Adrenal gland (tissue), 12 donors: ENCODE measurements around the gene CLEC16A. TPM values are rescaled to one million over a fixed set of nuclear protein-coding genes. Genes with fewer than 3 reads are reported as not detected.

ENCODE experiments used
- DNase-seq, 7 donors: peaks; one replicate each; pipeline ENCODE4 v3.0.0-alpha.2; 2019 to 2020
- H3K27ac ChIP-seq, 5 donors: fragments of 200-600 bp; sonication (generic) in 4 of 5; 1 replicate in 3 of 5; 2 replicates in 2 of 5; pipeline versions ENCODE4 v1.5.1 to v1.8.0; 2016 to 2020; ENCODE audit warnings: mild to moderate bottlenecking in 1 of 5
- H3K27me3 ChIP-seq: fragments of 200-600 bp; 2 replicates; pipeline ENCODE4 v1.8.0; 2021
- H3K36me3 ChIP-seq, 2 donors: fragments of 200-600 bp; replicated peaks in 1 of 2; 1 replicate in 1 of 2; 2 replicates in 1 of 2; pipeline versions ENCODE4 v1.5.1 to v1.8.0; 2018 to 2022
- H3K4me1 ChIP-seq, 2 donors: fragments of 200-600 bp; replicated peaks in 1 of 2; 1 replicate in 1 of 2; 2 replicates in 1 of 2; pipeline versions ENCODE4 v1.5.1 to v1.8.0; 2018 to 2021
- H3K4me3 ChIP-seq, 4 donors: fragments of 200-600 bp; sonication (generic) in 3 of 4; one replicate each; pipeline ENCODE4 v1.5.1; 2016 to 2018
- H3K9me3 ChIP-seq, 3 donors: fragments of 200-600 bp; sonication (generic) in 1 of 3; replicated peaks in 1 of 3; 1 replicate in 2 of 3; 2 replicates in 1 of 3; pipeline versions ENCODE4 v1.5.1 to v1.8.0; 2016 to 2021
- CTCF ChIP-seq, 6 experiments: fragments of 450-650 bp in 4 of 6; fragments of 200-600 bp in 2 of 6; sonication (generic) in 1 of 6; IDR thresholded peaks; 1 replicate in 5 of 6; 2 replicates in 1 of 6; pipeline versions ENCODE4 v1.5.1 to v1.8.0; 2016 to 2021; ENCODE audit warnings: antibody characterized with exemption in 6 of 6, mild to moderate bottlenecking in 2 of 6, moderate library complexity in 1 of 6
- POLR2A ChIP-seq, 2 donors: fragments of 450-650 bp; IDR thresholded peaks; one replicate each; pipeline ENCODE4 v1.6.1; 2017; ENCODE audit warnings: antibody characterized with exemption in 2 of 2, mild to moderate bottlenecking in 2 of 2, moderate library complexity in 1 of 2
- WGBS, 4 donors: extraction: QIAGEN DNeasy Blood & Tissue Kit in 2 of 4; methylation state at CpG; one replicate each; pipeline versions ENCODE4 v1.1.5 to v1.1.7; 2013 to 2017; 5-methylcytosine and 5-hydroxymethylcytosine counted together
- intact Hi-C, 2 donors: fragments of 100-400 bp; cut with DNase I; formaldehyde crosslinking; loops; one replicate each; pipeline versions ENCODE4 v1.14.1 to v1.15.0; 2022 to 2023
- polyA plus RNA-seq, 3 donors: library from polyadenylated mRNA; stranded (reverse); fragments of 200-250 nt in 2 of 3; fragments of 350-450 nt in 1 of 3; fragmentation: Illumina TruSeq in 1 of 3; extraction: RNeasy Lipid Tissue Mini Kit (QIAGEN cat#74804) in 1 of 3; gene quantifications; one replicate each; pipeline ENCODE4 v1.2.3, GENCODE V29; 2013 to 2014
- total RNA-seq, 9 donors: library from RNA; depleted of rRNA in 4 of 9; stranded (reverse); fragments of >200 nt in 4 of 9; fragments of 120-200 nt in 1 of 9; fragmentation: NEBNext Ultra II Directional in 1 of 9; extraction: Animal tissue kit (Norgen Biotek cat#: 25700) in 1 of 9; gene quantifications; one replicate each; pipeline versions ENCODE4 v1.1.0 to v1.2.4, GENCODE V29; 2013 to 2023
- donor health status: healthy with polysubstance abuse.
- donor health status: Bipolar disorder and iron deficiency.
- donor health status: DM: yes; HTN: yes; CAD: no.
- donor health status: DM: no; HTN: no; CAD: no.
- donor health status: DM: no; HTN: no; CAD: no.
- donor health status: DM: yes; HTN: yes; CAD: no.

Gene CLEC16A
- total and polyA plus RNA-seq, 12 donors = 14.0 to 37.2 (median 27.6) TPM

- Histone ChIP-seq H3K36me3 (no peaks in the 10 kb centered on the region), H3K4me1 (peaks cover 21 to 52% of the 10 kb centered on the region in 2 donors), H3K27me3 (no peaks in the 10 kb centered on the region), H3K9me3 (no peaks in the 10 kb centered on the region), H3K4me3 (peak overlapping the region in 3 of 4 donors; percentile 69 to 95 (median 86)), H3K27ac (peak overlapping the region in 2 of 5 donors; percentile 1 to 40)
- WGBS, 4 donors = 30 to 35% (median 33%) methylated on average over 14 of the region's 14 CpGs
- DNase-seq = peak in 1 of 7 donors; percentile 10
- TF ChIP-seq POLR2A (IDR thresholded peaks at IDR 0.05) (no peak), CTCF (IDR thresholded peaks at IDR 0.05) (no peak)
- intact Hi-C loops = no loop called here
Measured at GRCh38 chr16:10945065-10945787, 862 bp downstream of the CLEC16A start.

- Histone ChIP-seq H3K4me3 (no peak overlapping the region), H3K27ac (no peak overlapping the region), H3K9me3 (no peaks in the 10 kb centered on the region), H3K4me1 (peaks cover 12 to 48% of the 10 kb centered on the region in 2 donors), H3K27me3 (no peaks in the 10 kb centered on the region), H3K36me3 (no peaks in the 10 kb centered on the region)
- DNase-seq = no peak
- TF ChIP-seq CTCF (IDR thresholded peaks at IDR 0.05) (no peak), POLR2A (IDR thresholded peaks at IDR 0.05) (no peak)
- intact Hi-C loops = no loop called here
- WGBS, 4 donors = 51 to 68% (median 63%) methylated on average over 5 of the region's 5 CpGs
Measured at GRCh38 chr16:10946308-10946707, 1.9 kb downstream of the CLEC16A start.

- no peak for DNase-seq
- no peaks in the 10 kb centered on the region for H3K27me3 ChIP-seq
- 80 to 89% (median 86%) methylated on average over 8 to 10 of the region's 10 CpGs for WGBS, 4 donors
- H3K36me3 ChIP-seq = no peaks in the 10 kb centered on the region
- H3K9me3 ChIP-seq = no peaks in the 10 kb centered on the region
- H3K4me1 ChIP-seq = peaks cover 12 to 48% of the 10 kb centered on the region in 2 donors
- no peak overlapping the region for H3K27ac ChIP-seq
- no peak for TF ChIP-seq CTCF (IDR thresholded peaks at IDR 0.05)
- no peak for TF ChIP-seq POLR2A (IDR thresholded peaks at IDR 0.05)
- intact Hi-C loops = no loop called here
- no peak overlapping the region for H3K4me3 ChIP-seq
Measured at GRCh38 chr16:10947211-10947787, 2.9 kb downstream of the CLEC16A start.

- Histone ChIP-seq H3K9me3 (no peaks in the 10 kb centered on the region), H3K27ac (peak overlapping the region in 1 of 5 donors; percentile 42), H3K27me3 (no peaks in the 10 kb centered on the region), H3K4me1 (peaks cover 9 to 46% of the 10 kb centered on the region in 2 donors), H3K4me3 (no peak overlapping the region), H3K36me3 (no peaks in the 10 kb centered on the region)
- peak in 2 of 7 donors; percentile 14 to 56 for DNase-seq
- TF ChIP-seq CTCF (IDR thresholded peaks at IDR 0.05) (peak in 2 of 6 experiments; percentile 22 to 25), POLR2A (IDR thresholded peaks at IDR 0.05) (no peak)
- intact Hi-C loops = no loop called here
- WGBS, 4 donors = 76 to 84% (median 81%) methylated on average over 7 of the region's 7 CpGs
Measured at GRCh38 chr16:10949424-10949970, 5.1 kb downstream of the CLEC16A start.
